ENCODE results near the gene NRXN2. TPM values are rescaled to one million over a fixed set of nuclear protein-coding genes. Genes with fewer than 3 reads are reported as not detected.

The NRXN2 gene
- total RNA-seq, 1 donor = 5.2 TPM

DNA sequence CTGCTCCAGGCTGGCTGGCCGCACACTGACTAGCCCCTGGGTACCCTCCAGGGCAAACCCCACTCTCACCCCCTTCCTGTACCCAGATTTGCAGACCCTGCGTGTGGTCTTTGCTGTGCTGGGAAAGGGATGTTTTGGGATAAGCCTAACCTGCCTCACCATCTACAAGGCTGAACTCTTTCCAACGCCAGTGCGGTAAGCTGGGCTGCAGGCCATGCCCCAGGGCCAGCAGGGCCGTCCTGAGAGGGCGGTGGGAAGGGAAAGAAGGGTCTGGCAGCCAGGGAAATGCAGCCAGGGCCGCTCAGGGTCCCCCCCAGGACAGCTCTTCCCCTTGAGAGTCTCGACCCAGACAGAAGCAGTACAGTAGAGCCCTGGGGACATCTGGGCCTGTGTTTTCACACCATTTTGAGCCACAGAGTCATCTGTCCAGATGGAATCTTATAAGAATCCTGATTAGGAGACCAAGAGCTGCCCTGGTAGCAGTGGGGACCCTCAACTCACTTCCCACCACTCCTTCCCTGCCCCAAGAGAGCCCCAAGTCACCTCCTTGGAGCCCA lies 154.3 kb downstream of the NRXN2 start:
- TF ChIP-seq, protein P1, sequence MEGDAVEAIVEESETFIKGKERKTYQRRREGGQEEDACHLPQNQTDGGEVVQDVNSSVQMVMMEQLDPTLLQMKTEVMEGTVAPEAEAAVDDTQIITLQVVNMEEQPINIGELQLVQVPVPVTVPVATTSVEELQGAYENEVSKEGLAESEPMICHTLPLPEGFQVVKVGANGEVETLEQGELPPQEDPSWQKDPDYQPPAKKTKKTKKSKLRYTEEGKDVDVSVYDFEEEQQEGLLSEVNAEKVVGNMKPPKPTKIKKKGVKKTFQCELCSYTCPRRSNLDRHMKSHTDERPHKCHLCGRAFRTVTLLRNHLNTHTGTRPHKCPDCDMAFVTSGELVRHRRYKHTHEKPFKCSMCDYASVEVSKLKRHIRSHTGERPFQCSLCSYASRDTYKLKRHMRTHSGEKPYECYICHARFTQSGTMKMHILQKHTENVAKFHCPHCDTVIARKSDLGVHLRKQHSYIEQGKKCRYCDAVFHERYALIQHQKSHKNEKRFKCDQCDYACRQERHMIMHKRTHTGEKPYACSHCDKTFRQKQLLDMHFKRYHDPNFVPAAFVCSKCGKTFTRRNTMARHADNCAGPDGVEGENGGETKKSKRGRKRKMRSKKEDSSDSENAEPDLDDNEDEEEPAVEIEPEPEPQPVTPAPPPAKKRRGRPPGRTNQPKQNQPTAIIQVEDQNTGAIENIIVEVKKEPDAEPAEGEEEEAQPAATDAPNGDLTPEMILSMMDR (IDR thresholded peaks at IDR 0.05; ENCODE audit: insufficient read depth, low read depth, low read length) = no peak
- H3K4me3 ChIP-seq (ENCODE audit: low read depth, low read length) = no peak overlapping the region
- no peak for DNase-seq (ENCODE audit: low read depth)

DNA sequence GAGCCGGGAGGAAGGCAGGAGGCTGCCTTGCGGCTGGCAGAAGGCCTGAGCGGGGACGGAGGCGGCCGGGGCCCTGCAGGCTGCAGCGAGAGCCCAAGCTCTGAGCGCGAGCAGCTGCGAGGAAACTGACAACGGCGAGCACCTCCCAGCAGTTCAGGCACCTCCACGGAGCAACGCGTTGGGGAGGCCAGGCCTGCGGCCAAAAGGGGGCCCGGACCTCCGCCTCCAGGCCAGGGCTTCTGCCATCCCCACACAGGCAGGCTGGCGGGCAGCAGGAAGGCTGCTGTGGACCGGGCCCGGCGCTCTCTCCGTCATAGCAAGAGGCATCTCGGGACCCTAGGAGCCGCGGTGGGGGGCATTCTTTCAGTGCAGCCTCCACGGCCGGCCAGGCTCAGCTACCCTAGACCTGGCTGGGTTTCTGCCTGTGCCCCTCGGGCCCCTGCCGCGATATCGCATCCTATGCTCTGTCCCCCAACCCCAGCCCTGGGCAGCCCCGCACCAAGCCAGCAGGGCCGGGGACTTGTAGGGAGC lies 154.9 kb downstream of the NRXN2 start:
- TF ChIP-seq, protein P1 (IDR thresholded peaks at IDR 0.05; ENCODE audit: insufficient read depth, low read depth, low read length) = no peak
- no peak overlapping the region for H3K4me3 ChIP-seq (ENCODE audit: low read depth, low read length)
- no peak for DNase-seq (ENCODE audit: low read depth)

DNA sequence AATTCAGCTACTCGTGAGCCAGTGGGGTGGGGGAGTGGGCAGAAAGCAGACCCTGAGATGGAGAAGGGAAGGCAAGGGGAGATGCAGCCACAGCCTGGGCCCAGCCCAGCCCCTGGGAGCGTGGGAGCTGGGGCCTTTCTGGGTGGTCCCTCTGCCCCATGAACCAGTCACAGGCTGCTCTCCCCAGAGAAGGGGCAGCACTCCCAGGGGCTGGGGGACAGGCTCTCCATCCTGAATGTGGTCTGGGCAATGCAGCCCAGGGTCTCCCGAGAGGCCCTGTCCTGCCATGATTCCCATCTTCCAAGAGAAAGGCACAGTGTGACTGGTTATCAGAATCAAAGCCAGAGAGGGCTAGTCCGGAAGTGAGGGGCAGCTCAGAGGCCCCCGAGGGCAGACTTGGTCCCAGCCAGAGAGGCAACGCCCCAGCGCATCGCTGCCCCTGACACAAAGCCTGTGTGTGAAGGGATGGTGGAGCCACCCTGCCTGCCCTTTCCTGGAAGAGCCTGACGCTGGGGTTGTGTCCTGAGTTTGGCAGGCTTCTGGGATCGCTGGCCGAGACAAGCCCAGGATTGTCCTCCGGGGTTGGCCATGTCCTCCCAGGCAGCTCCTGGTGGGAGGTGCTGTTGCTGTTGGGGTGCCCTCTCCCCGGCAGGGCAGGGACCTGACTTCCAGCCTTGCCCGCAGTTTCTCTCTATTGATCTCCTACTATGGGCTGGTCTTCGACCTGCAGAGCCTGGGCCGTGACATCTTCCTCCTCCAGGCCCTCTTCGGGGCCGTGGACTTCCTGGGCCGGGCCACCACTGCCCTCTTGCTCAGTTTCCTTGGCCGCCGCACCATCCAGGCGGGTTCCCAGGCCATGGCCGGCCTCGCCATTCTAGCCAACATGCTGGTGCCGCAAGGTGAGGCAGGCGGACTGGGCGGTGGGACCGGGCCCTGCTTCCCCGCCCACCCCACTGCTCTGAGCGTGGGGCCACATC lies 155.8 kb downstream of the NRXN2 start:
- TF ChIP-seq, protein P1 (IDR thresholded peaks at IDR 0.05; ENCODE audit: insufficient read depth, low read depth, low read length) = no peak
- H3K4me3 ChIP-seq (ENCODE audit: low read depth, low read length) = no peak overlapping the region
- DNase-seq (ENCODE audit: low read depth) = no peak

DNA sequence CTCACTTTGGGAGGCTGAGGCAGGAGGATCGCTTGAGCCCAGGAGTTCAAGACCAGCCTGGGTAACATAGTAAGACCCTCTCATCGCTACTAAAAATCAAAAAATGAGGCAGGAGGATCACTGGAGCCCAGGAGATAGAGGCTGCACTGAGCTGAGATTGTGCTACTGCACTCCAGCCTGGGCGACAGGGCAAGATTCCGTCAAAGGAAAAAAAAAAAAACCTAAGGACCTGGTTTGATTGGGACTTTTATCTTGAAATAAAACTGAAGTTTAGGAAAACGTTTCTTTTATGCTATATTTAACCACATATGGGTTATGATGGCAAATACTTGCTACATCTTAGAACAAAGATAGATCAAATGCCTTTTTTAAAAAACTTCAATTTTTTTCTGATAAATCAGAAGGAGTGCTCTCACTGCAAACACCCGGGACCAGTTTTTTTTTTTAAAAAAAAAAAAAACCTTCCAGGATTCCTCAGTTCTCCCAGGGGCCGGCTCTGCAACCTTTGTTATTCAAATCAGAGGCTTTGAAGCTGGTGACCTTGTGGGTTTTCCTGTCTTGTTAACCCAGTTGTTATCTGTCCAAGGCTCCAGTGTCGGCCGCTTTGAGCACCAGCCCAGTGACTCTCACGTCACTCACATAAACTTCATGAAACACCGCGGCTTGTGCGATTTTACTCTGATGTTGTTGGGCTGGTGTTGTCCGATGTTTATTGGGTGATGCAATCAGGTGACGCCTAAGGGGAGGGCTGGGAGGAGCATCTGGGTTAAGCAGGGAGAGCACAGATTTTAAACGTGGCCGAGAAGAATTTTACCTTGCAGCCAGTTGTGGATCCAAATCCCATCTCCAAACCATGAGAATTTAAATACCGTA lies 156.7 kb downstream of the NRXN2 start:
- TF ChIP-seq, protein P1 (IDR thresholded peaks at IDR 0.05; ENCODE audit: insufficient read depth, low read depth, low read length) = no peak
- peak; percentile 93 for DNase-seq (ENCODE audit: low read depth)
- H3K4me3 ChIP-seq (ENCODE audit: low read depth, low read length) = peak overlapping the region; percentile 9

DNA sequence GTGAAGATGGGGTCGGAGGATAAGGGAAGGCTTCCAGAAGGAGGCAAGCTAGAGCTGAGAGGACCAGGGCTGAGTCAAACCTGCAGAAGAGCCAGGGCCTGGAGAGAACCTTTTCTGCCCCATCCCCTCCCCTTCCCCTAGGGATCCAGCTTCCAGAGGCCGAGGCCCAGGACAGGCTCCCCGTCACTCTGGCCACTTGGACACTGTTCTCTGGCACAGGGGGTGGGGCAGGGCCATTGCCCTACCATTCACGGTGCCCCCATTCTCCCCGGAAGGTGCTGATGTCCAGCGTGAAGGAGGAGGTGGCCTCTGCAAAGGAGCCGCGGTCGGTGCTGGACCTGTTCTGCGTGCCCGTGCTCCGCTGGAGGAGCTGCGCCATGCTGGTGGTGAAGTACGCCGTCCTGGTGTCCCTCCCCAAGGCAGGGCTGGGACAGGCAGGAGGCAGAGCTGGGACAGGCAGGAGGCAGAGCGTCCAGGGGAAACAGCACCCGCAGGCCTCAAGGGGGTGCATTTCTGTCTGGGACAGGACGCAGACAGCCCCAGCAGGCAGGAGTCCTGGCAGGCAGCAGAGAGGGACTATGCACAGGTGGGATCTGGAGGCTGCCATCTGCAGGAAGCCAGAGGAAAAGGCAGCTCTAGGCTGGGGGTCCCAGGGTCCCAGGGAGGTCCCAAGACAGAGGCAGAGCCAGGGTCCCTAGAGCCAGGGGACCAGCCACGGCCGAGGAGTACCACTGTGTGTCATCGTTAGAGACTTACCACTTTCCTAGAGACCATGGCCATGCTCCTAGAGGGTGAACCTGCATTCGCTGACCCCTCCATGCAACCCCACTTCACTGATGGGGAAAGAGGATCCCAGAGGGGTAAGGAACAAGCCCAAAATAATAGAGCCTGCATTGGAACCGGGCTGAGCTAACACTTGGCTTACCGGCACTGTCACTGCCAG lies 157.8 kb downstream of the NRXN2 start:
- H3K4me3 ChIP-seq (ENCODE audit: low read depth, low read length) = no peak overlapping the region
- DNase-seq (ENCODE audit: low read depth) = no peak
- TF ChIP-seq, protein P1 (IDR thresholded peaks at IDR 0.05; ENCODE audit: insufficient read depth, low read depth, low read length) = no peak
